Right cardiac atrium (tissue), 5 donors: ENCODE results near the gene HBEGF. TPM values are rescaled to one million over a fixed set of nuclear protein-coding genes. Genes with fewer than 3 reads are reported as not detected.

ENCODE experiments used
- ATAC-seq, 2 donors: fragments of 200-7000 bp; cut with Tn5 transposase; one replicate each; pipeline versions ENCODE4 v1.8.0 to v1.9.1; 2020; ENCODE audit warnings: moderate library complexity in 2 of 2, mild to moderate bottlenecking in 1 of 2
- DNase-seq, 3 donors: peaks; one replicate each; pipeline ENCODE4 v3.0.0-alpha.2; 2020
- H3K27ac ChIP-seq: one replicate; pipeline ENCODE4 v1.5.1; 2013; ENCODE audit warnings: mild to moderate bottlenecking, low read length, control low read depth, moderate library complexity
- H3K27me3 ChIP-seq: one replicate; pipeline ENCODE4 v1.6.1; 2013; ENCODE audit not compliant: control insufficient read depth, insufficient read depth
- H3K4me1 ChIP-seq: one replicate; pipeline ENCODE4 v1.6.1; 2013; ENCODE audit warnings: low read length; ENCODE audit not compliant: control insufficient read depth, insufficient read depth
- H3K4me3 ChIP-seq: one replicate; pipeline ENCODE4 v1.5.1; 2013; ENCODE audit warnings: low read length, control low read depth
- H3K9me3 ChIP-seq: one replicate; pipeline ENCODE4 v1.6.1; 2013; ENCODE audit warnings: low read length; ENCODE audit not compliant: control insufficient read depth
- WGBS: extraction: QIAGEN DNeasy Blood & Tissue Kit; methylation state at CpG from one replicate; pipeline ENCODE4 v1.1.7; 2013; 5-methylcytosine and 5-hydroxymethylcytosine counted together
- intact Hi-C, 4 donors: fragments of 100-400 bp; cut with DNase I; formaldehyde crosslinking; loops; one replicate each; pipeline versions ENCODE4 v1.11.0 to v1.14.0; 2022 to 2023
- polyA plus RNA-seq: library from polyadenylated mRNA; stranded (reverse); fragments of 200-250 nt; gene quantifications from one replicate; pipeline ENCODE4 v1.2.3, GENCODE V29; 2013
- total RNA-seq, 4 donors: library from RNA; stranded (reverse); fragmentation: NEBNext Ultra II Directional; extraction: Animal tissue kit (Norgen Biotek cat#: 25700); gene quantifications; one replicate each; pipeline ENCODE4 v1.2.1, GENCODE V29; 2021
- donor health status: healthy with polysubstance abuse.
- donor health status: DM: no; HTN: yes; CAD: no.
- donor health status: DM: no; HTN: no; CAD: no.
- donor health status: DM: no; HTN: yes; CAD: no; lungs with severe emphysema.
- donor health status: DM: yes; HTN: yes; CAD: no.

Gene HBEGF
- total and polyA plus RNA-seq, 5 donors = 17.6 to 31.0 (median 20.8) TPM

DNA sequence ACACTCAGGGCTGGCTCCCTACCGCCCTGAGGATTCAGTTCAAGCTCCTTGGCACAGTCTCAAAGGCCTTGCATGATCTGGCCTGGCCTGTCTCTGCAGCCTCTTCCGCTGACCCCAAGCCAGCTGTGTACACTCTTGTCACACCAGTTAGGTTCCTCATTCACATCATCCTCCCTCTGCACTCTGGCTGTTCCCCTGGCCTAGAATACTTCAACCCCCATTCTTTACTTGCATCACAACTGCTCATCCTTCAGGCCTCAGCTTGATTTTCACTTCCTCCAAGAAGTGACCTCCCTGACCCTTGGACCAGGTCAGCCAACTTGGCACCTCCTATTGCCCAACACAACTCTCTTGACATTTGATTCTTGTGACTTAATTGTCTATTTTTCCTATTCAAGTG, 24.6 kb downstream of the HBEGF start:
- no peaks in the 10 kb centered on the region for H3K27me3 ChIP-seq
- H3K4me3 ChIP-seq = no peak overlapping the region
- H3K27ac ChIP-seq = no peak overlapping the region
- DNase-seq (peak; percentile 41 to 80 (median 78)), ATAC-seq (peak; percentile 48 to 55)
- no peaks in the 10 kb centered on the region for H3K9me3 ChIP-seq
- intact Hi-C loops = no loop called here
- peaks cover 13% of the 10 kb centered on the region for H3K4me1 ChIP-seq
- whole genome bisulfite sequencing = 79% methylated on average over 2 of the region's 2 CpGs

DNA sequence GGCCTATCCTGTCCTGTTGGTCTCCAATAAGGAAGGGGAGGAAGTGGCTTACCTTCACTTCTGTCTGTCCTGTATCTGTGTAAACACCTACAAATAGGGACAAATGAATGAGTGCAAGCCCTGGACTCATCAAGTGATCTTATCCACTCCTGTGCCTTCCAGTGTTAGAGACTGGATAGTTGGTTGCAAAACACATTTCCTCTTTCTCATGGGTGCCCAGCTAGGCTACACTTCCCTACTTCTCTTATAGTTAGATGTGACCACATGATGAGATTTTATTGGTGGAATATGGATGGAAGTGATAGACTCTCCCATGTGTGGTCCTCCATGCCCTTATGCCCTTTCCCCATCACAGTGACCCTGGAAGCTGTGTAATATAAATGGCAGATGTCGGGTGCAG, 26.6 kb downstream of the HBEGF start:
- peaks cover 13% of the 10 kb centered on the region for H3K4me1 ChIP-seq
- ATAC-seq (no peak), DNase-seq (no peak)
- no peaks in the 10 kb centered on the region for H3K9me3 ChIP-seq
- WGBS = 90% methylated on average over 1 of the region's 1 CpG
- intact Hi-C loops = no loop called here
- no peak overlapping the region for H3K27ac ChIP-seq
- H3K27me3 ChIP-seq = no peaks in the 10 kb centered on the region
- no peak overlapping the region for H3K4me3 ChIP-seq

DNA sequence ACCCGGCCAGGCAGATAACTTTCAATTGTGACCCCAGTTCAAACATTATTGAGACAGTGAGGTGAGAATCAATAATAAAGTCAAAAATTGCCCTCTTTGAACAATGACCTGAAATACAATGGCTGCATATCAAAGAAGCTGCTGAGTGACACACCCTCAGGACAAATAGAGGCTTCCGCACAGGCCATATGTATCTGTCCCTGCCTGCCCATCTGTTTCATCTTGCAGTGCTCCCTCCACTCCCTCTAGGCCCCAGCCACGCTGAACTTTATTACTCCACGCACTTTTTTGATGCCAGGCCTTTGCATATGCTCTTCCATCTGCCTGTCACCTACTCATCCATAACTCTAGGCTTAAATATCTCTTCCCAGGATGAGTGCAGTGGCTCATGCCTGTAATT, 27.6 kb downstream of the HBEGF start:
- H3K4me3 ChIP-seq = no peak overlapping the region
- no peak overlapping the region for H3K27ac ChIP-seq
- no peaks in the 10 kb centered on the region for H3K27me3 ChIP-seq
- 94% methylated on average over 4 of the region's 4 CpGs for WGBS
- ATAC-seq (no peak), DNase-seq (no peak)
- intact Hi-C loops = no loop called here
- H3K4me1 ChIP-seq = peaks cover 7% of the 10 kb centered on the region
- no peaks in the 10 kb centered on the region for H3K9me3 ChIP-seq

DNA sequence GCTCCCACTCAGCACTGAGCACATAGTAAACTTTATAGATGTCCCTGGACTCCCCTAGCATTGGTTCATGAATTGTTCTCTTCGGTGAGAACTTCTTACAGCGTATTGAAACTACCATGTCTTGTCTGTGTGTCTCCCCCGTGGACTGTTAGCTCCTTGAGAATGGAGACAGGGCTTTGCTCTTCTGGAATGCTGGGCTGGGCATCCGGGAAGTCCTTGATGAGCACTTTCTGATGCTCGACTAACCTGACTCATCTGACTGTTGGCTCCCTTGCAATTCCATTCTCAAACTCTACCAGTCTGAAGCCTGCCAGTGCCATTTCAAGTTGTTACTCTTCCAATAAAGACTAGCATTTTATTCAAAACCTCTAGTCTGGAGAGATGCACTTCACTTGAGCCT, 28.5 kb downstream of the HBEGF start:
- ATAC-seq (no peak), DNase-seq (no peak)
- Histone ChIP-seq H3K4me3 (no peak overlapping the region), H3K27ac (no peak overlapping the region), H3K9me3 (no peaks in the 10 kb centered on the region), H3K27me3 (no peaks in the 10 kb centered on the region), H3K4me1 (peaks cover 1% of the 10 kb centered on the region)
- intact Hi-C loops = no loop called here
- WGBS = 72% methylated on average over 5 of the region's 5 CpGs

DNA sequence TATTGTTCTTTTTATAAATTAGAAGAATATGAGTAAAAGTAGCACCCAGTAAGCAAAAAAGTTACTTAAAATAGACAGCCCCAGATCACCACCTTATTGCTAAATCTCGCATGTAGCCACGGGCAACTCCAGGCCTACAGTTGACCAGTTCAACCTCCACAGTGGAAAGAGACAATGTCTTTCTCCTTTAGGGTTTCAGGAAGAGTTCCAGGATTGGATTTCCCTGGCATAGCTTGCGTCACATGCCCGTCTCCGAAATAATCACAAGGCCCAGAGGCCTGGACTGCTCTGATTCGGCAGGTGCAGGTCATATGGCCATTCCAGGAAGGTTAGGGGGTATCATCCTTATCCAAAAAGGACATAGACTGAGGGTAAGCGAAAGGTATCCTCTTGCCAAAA, 33.6 kb downstream of the HBEGF start:
- Histone ChIP-seq H3K4me1 (peaks cover 6% of the 10 kb centered on the region), H3K4me3 (no peak overlapping the region), H3K27me3 (no peaks in the 10 kb centered on the region), H3K9me3 (no peaks in the 10 kb centered on the region), H3K27ac (peak overlapping the region; percentile 64)
- DNase-seq (no peak), ATAC-seq (no peak)
- 68% methylated on average over 7 of the region's 7 CpGs for WGBS
- intact Hi-C loops = no loop called here

DNA sequence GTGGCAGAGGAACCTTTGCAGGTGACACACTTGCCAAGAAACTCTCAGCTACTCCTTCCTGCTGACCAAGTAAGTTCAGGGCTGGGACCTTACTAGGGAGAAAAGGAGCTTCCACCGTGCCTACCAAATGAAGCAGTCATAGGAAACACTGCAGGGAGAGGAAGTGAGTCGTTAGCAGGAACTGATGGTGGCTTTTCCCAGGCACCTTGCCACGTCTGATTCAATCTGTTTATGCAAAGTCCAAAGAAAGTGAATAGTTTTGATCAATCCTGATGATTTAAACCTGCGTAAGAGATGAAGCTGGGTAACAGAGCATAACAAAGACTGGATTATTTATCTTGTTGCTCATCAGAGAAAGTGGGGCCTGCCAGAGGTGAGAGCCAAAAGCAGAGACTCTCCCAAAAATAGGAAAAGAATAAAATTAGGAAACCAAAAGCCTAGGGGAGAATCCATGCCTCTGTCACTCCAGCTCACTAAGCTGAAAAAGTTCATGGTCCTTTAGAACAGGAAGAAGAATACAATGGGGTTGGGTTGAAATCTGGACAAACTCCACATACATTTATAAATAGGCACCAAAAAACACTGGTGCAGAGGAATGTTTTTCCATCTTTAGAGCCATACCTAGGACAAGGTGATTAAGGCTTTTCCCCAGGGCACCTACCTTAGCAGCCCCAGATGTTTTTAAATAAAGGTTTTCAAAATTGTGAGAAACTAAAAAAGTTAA, 34.2 kb downstream of the HBEGF start:
- intact Hi-C loops = no loop called here
- Histone ChIP-seq H3K9me3 (no peaks in the 10 kb centered on the region), H3K4me1 (peaks cover 6% of the 10 kb centered on the region), H3K27me3 (no peaks in the 10 kb centered on the region), H3K4me3 (no peak overlapping the region), H3K27ac (peak overlapping the region; percentile 97)
- ATAC-seq = peak; percentile 83 to 95
- peak in 2 of 3 donors; percentile 58 to 61 for DNase-seq
- WGBS = 28% methylated on average over 4 of the region's 4 CpGs

DNA sequence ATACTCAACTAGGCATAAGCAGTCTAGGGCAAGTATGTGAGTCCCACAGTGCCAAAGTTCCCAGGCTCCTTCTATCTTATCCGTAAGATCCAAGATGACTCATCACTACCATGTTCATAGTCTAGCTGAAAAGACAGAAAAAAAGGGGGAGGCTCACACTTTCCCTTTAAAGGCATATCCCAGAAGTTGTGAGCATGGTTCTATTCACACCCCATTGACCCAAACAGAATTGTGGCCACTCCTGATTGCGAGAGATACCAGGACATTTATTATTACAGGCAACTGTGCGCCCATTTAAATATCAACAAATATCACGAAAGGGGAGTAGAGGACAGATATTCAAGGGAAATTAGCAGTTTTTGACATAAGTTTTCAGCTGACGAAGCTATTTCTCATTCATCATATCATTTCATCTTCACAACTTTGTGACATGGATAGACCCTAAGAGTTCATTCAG, 35.4 kb downstream of the HBEGF start:
- WGBS = 78% methylated on average over 5 of the region's 5 CpGs
- ATAC-seq = peak; percentile 58 to 72
- no peak overlapping the region for H3K27ac ChIP-seq
- no peak overlapping the region for H3K4me3 ChIP-seq
- intact Hi-C loops = no loop called here
- H3K4me1 ChIP-seq = peaks cover 6% of the 10 kb centered on the region
- no peak for DNase-seq
- no peaks in the 10 kb centered on the region for H3K27me3 ChIP-seq
- no peaks in the 10 kb centered on the region for H3K9me3 ChIP-seq

DNA sequence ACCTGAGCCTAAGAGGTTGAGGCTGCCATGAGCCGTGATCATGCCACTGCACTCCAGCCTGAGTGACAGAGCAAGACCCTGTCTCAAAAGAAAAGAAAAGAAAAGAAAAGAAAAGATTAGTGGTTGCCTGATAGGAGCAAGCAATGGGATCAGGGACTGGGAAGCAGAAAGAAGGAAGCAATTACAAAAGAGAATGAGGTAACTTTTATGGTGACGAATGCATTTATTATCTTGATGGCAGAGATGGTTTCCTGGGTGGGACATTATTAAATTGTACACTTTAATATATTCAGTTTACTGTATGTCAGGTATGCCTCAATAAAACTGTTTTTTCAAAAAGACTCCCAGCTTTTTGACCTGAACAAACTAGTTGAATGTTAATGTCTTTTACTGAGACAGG, 36.0 kb downstream of the HBEGF start:
- no peaks in the 10 kb centered on the region for H3K27me3 ChIP-seq
- DNase-seq = no peak
- H3K9me3 ChIP-seq = no peaks in the 10 kb centered on the region
- H3K4me3 ChIP-seq = no peak overlapping the region
- intact Hi-C loops = no loop called here
- H3K4me1 ChIP-seq = peaks cover 6% of the 10 kb centered on the region
- 63% methylated on average over 2 of the region's 2 CpGs for WGBS
- no peak overlapping the region for H3K27ac ChIP-seq
- ATAC-seq = no peak

DNA sequence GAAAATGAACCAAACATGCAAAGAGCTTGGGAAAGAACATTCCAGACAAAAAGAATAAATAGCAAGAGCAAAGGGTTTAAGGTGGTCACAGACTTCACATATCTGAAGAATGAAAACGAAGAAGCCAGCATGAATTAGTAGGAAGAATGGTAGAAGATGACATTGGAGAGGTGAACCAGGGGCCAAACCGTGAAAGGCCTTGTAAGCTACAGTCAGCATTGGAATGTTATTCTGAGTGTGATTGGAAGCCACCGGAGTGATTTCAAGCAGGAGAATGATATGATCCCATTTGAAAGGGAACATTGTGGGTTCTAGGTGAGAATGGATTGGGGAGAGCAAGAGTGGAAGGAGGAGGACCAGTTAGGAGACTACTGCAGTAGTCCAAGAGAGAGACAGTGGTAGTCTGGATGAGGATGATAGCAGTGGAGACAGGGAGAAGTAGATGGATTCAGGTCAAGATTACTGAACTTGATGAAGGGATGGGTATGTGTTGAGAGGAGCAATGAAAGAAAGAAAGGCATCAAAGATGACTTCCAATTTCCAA, 36.6 kb downstream of the HBEGF start:
- H3K4me1 ChIP-seq = peaks cover 6% of the 10 kb centered on the region
- no peak for ATAC-seq
- DNase-seq = no peak
- intact Hi-C loops = no loop called here
- H3K27ac ChIP-seq = no peak overlapping the region
- 82% methylated on average over 3 of the region's 3 CpGs for WGBS
- no peaks in the 10 kb centered on the region for H3K27me3 ChIP-seq
- no peak overlapping the region for H3K4me3 ChIP-seq
- H3K9me3 ChIP-seq = no peaks in the 10 kb centered on the region

DNA sequence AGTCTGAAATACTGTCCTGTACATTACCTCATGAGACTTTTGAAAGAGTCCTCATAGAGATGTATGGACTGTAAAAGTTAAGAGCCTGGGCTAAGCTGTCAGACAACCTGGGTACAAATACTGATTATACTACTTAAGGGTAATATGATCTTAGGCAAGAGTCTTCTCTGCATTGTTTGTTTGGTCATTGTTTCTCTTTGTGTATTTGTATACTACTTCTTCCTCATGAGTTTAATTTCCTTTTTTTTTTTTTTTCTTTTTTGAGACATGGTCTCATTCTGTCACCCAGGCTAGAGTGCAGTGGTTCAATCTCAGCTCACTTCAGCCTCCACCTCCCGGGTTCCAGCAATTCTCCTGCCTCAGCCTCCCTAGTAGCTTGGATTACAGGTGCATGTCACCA, 40.9 kb downstream of the HBEGF start:
- H3K9me3 ChIP-seq = no peaks in the 10 kb centered on the region
- ATAC-seq (no peak), DNase-seq (no peak)
- no peaks in the 10 kb centered on the region for H3K4me1 ChIP-seq
- WGBS = 92% methylated on average over 1 of the region's 1 CpG
- no peak overlapping the region for H3K4me3 ChIP-seq
- intact Hi-C loops = no loop called here
- H3K27ac ChIP-seq = no peak overlapping the region
- no peaks in the 10 kb centered on the region for H3K27me3 ChIP-seq

DNA sequence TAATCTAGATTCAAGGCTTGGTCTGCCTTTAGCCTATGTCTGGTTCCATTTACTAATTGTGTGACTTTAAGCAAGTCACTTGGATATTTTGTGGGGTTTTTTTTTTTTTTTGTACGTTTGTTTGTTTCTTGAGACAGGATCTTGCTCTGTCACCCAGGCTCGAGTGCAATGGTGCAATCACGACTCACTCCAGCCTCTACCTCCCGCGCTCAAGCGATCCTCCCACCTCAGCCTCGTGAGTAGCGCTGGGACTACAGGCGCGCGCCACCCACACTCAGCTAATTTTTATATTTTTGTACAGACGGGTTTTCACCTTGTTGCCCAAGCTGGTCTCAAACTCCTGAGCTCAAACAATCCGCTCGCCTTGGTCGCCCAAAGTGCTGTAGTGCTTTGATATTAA, 42.4 kb downstream of the HBEGF start:
- Histone ChIP-seq H3K4me1 (no peaks in the 10 kb centered on the region), H3K4me3 (no peak overlapping the region), H3K27ac (no peak overlapping the region), H3K9me3 (no peaks in the 10 kb centered on the region), H3K27me3 (no peaks in the 10 kb centered on the region)
- intact Hi-C loops = loop anchor here in 1 of 4 donors (5.0 kb wide), 1 partner anchor 38 kb away; no protein-coding TSS in a partner anchor
- 89% methylated on average over 15 of the region's 15 CpGs for WGBS
- no peak for DNase-seq
- no peak for ATAC-seq
